GM23248 (cell line): ENCODE measurements around the gene GATAD2A. TPM values are rescaled to one million over a fixed set of nuclear protein-coding genes. Genes with fewer than 3 reads are reported as not detected.

Experiments used
- DNase-seq: peaks from one replicate; pipeline ENCODE4 v3.0.0-alpha.2; 2015
- H2AFZ ChIP-seq: fragments of 200-600 bp; sonication (generic); 2 replicates; pipeline ENCODE4 v1.6.1; 2016; ENCODE audit warnings: antibody characterized with exemption
- H3F3A ChIP-seq: fragments of 200-600 bp; sonication (generic); 2 replicates; pipeline ENCODE4 v1.6.1; 2016; ENCODE audit warnings: mild to moderate bottlenecking, antibody characterized with exemption, mixed run types; ENCODE audit not compliant: insufficient read depth
- H3K27ac ChIP-seq: fragments of 200-600 bp; sonication (generic); 2 replicates; pipeline ENCODE4 v1.5.1; 2016; ENCODE audit warnings: mild to moderate bottlenecking
- H3K27me3 ChIP-seq: fragments of 200-600 bp; sonication (generic); replicated peaks from 2 replicates; pipeline ENCODE4 v1.6.1; 2016; ENCODE audit warnings: mild to moderate bottlenecking; ENCODE audit not compliant: insufficient read depth
- H3K36me3 ChIP-seq: fragments of 200-600 bp; sonication (generic); 2 replicates; pipeline ENCODE4 v1.6.1; 2016; ENCODE audit warnings: low read depth, mild to moderate bottlenecking
- H3K4me1 ChIP-seq: fragments of 200-600 bp; sonication (generic); 2 replicates; pipeline ENCODE4 v1.6.1; 2016; ENCODE audit warnings: mild to moderate bottlenecking; ENCODE audit not compliant: insufficient read depth
- H3K4me2 ChIP-seq: fragments of 200-600 bp; sonication (generic); one replicate; pipeline ENCODE4 v1.6.1; 2016; ENCODE audit warnings: mild to moderate bottlenecking; ENCODE audit not compliant: unreplicated experiment
- H3K4me3 ChIP-seq: fragments of 200-600 bp; sonication (generic); 2 replicates; pipeline ENCODE4 v1.5.1; 2016; ENCODE audit warnings: mild to moderate bottlenecking
- H3K79me2 ChIP-seq: fragments of 200-600 bp; sonication (generic); 2 replicates; pipeline ENCODE4 v1.6.1; 2016; ENCODE audit warnings: mild to moderate bottlenecking; ENCODE audit not compliant: insufficient read depth
- H3K9ac ChIP-seq: fragments of 200-600 bp; sonication (generic); 2 replicates; pipeline ENCODE4 v1.6.1; 2016; ENCODE audit warnings: mild to moderate bottlenecking
- H3K9me2 ChIP-seq: fragments of 200-600 bp; sonication (generic); 2 replicates; pipeline ENCODE4 v1.6.1; 2016; ENCODE audit warnings: mixed run types, mild to moderate bottlenecking, moderate library complexity; ENCODE audit not compliant: insufficient read depth
- H3K9me3 ChIP-seq: fragments of 200-600 bp; sonication (generic); one replicate; pipeline ENCODE4 v1.6.1; 2017; ENCODE audit warnings: low read depth
- H4K20me1 ChIP-seq: fragments of 200-600 bp; sonication (generic); 2 replicates; pipeline ENCODE4 v1.6.0; 2016; ENCODE audit not compliant: insufficient read depth
- EZH2 ChIP-seq: fragments of 200-600 bp; sonication (generic); IDR thresholded peaks from 2 replicates; pipeline ENCODE4 v1.6.1; 2018; ENCODE audit warnings: antibody characterized with exemption, mild to moderate bottlenecking; ENCODE audit not compliant: insufficient read depth, poor library complexity, severe bottlenecking
- EZH2phosphoT487 ChIP-seq: fragments of 200-600 bp; sonication (generic); IDR thresholded peaks from 2 replicates; pipeline ENCODE4 v1.6.1; 2018; ENCODE audit warnings: antibody characterized with exemption, moderate library complexity, mild to moderate bottlenecking, low read depth; ENCODE audit not compliant: insufficient read depth
- WGBS, 2 experiments: methylation state at CpG; one replicate each; pipeline ENCODE4 v1.1.6; 2015 to 2017; ENCODE audit warnings: low lambda C conversion rate in 2 of 2, low coverage in 1 of 2; ENCODE audit errors: missing lambda C conversion rate in 2 of 2; 5-methylcytosine and 5-hydroxymethylcytosine counted together
- in situ Hi-C: fragments of 300-500 bp; cut with MboI; formaldehyde crosslinking; loops from 2 replicates; pipeline ENCODE4 v1.15.0; 2020
- polyA plus RNA-seq: library from polyadenylated mRNA; unstranded; fragments of >200 nt; fragmentation: Nextera tagmentation; extraction: Ambion mirVana; gene quantifications from 2 replicates; pipeline ENCODE4 v1.2.1, GENCODE V29; 2016
- total RNA-seq: library from RNA; depleted of rRNA; stranded (reverse); fragments of >200 nt; shearing (Covaris generic); gene quantifications from 2 replicates; pipeline ENCODE4 v1.2.3, GENCODE V29; 2014

GATAD2A gene
- total and polyA plus RNA-seq, 2 experiments from 2014 or later: 15.4 to 52.1 TPM

DNA sequence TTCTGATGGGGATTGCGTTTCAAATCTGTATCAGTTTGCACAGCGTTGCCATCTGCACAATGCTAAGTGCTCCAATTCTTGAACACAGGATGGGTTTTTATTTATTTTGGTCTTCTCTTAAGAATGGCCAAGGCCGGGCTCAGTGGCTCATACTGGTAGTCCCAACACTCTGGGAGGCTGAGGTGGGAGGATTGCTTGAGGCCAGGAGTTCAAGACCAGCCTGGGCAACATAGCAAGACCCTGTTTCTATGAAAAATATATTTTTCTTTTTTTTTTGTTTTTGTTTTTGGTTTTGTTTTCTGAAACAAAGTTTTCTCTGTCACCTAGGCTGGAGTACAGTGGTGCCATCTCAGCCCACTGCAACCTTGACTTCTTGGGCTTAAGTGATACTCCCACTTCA is 117.7 kb downstream of the GATAD2A start:
- Histone ChIP-seq H3K27ac (no peak overlapping the region), H3K4me1 (no peaks in the 10 kb centered on the region), H3K9me2 (no peaks in the 10 kb centered on the region), H4K20me1 (no peaks in the 10 kb centered on the region), H3K4me2 (no peak overlapping the region), H3K27me3 (no peaks in the 10 kb centered on the region), H3K9ac (no peak overlapping the region), H3K9me3 (no peaks in the 10 kb centered on the region), H2AFZ (no peak overlapping the region), H3F3A (no peaks in the 10 kb centered on the region), H3K4me3 (no peak overlapping the region), H3K79me2 (peaks cover 68% of the 10 kb centered on the region), H3K36me3 (0 out of 2 replicates have a peak, but pooled peaks cover 2% of the 10 kb centered on the region)
- in situ Hi-C loops: no loop called here
- TF ChIP-seq EZH2phosphoT487 (no peak), EZH2 (no peak)
- DNase-seq: no peak
- WGBS, 2 experiments: 87 to 88% methylated on average over 3 of the region's 3 CpGs

DNA sequence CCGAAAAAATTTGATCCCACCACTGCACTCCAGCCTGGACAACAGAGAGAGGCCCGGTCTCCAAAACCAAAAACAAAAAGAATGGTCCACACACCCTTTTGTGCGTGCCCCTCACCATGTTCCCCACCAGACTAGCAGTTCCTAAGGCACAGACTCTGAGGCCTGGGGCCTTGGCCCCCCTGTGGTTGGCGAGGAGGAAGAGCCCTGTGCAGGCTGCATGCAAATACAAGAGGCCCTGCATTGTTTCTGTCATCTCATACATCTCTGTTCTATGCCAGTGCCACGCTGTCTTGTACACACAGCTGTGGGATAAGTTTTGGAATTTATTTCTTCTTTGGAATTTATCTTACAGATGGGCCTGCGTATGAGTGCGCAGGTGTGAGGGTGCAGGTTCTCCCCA is 118.6 kb downstream of the GATAD2A start:
- Histone ChIP-seq H3F3A (no peaks in the 10 kb centered on the region), H3K9ac (no peak overlapping the region), H3K79me2 (peaks cover 59% of the 10 kb centered on the region), H2AFZ (no peak overlapping the region), H4K20me1 (no peaks in the 10 kb centered on the region), H3K9me3 (no peaks in the 10 kb centered on the region), H3K4me2 (no peak overlapping the region), H3K4me1 (no peaks in the 10 kb centered on the region), H3K9me2 (no peaks in the 10 kb centered on the region), H3K27ac (no peak overlapping the region), H3K4me3 (no peak overlapping the region), H3K27me3 (no peaks in the 10 kb centered on the region), H3K36me3 (0 out of 2 replicates have a peak, but pooled peaks cover 2% of the 10 kb centered on the region)
- no peak for DNase-seq
- in situ Hi-C loops: no loop called here
- WGBS, 2 experiments: 76 to 84% methylated on average over 7 of the region's 7 CpGs
- TF ChIP-seq EZH2 (no peak), EZH2phosphoT487 (no peak)

DNA sequence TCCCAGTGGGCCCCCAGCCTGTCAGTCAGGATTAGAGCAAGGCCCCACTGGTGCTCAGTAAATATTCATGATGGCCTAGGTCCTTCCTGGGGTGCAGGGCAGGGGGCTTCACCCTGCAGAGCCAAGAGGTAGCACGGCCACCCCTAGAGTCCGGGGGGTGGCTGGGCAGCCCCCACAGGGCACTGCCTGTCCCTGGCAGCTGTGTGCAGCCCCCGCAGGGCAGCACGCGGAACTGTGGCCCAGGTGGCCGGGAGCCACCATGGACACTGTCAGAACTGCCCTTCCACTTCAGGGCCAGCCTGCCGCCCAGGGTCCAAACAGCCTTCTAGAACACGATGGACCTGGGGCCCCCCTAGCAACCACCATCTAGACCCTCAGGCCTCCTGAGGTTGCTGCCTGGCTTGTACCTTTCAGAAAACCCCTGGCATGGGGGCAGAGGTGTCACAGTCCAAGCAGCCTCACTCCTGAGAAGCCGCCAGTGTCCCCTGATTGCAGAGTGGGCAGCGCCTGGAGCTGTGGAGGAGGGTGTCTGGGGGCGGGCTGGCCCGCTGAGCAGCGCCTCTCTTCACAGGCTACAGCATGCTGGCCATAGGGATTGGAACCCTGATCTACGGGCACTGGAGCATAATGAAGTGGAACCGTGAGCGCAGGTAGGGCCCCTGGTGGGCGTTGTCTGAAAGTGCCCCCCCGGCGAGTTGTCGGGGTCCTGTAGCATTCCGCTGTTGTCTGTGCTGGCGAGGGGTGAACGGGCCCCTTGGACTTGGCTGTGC is 120.3 kb downstream of the GATAD2A start:
- H3K79me2 ChIP-seq: peaks cover 42% of the 10 kb centered on the region
- 0 out of 2 replicates have a peak, but pooled peaks cover 2% of the 10 kb centered on the region for H3K36me3 ChIP-seq
- H3K27me3 ChIP-seq: no peaks in the 10 kb centered on the region
- no peaks in the 10 kb centered on the region for H3K9me2 ChIP-seq
- H3K9me3 ChIP-seq: no peaks in the 10 kb centered on the region
- in situ Hi-C loops: loop anchor here (25.0 kb wide), 2 partner anchors 412 to 712 kb away; no protein-coding TSS in a partner anchor
- peaks cover 5% of the 10 kb centered on the region for H3F3A ChIP-seq
- H3K9ac ChIP-seq: no peak overlapping the region
- WGBS, 2 experiments: 89 to 91% methylated on average over 21 to 23 of the region's 23 CpGs
- H2AFZ ChIP-seq: no peak overlapping the region
- no peak overlapping the region for H3K27ac ChIP-seq
- no peak overlapping the region for H3K4me2 ChIP-seq
- no peak for TF ChIP-seq EZH2
- H3K4me1 ChIP-seq: peaks cover 3% of the 10 kb centered on the region; the same call in 1 of the 2 replicates
- H3K4me3 ChIP-seq: no peak overlapping the region
- no peak for DNase-seq
- no peaks in the 10 kb centered on the region for H4K20me1 ChIP-seq

DNA sequence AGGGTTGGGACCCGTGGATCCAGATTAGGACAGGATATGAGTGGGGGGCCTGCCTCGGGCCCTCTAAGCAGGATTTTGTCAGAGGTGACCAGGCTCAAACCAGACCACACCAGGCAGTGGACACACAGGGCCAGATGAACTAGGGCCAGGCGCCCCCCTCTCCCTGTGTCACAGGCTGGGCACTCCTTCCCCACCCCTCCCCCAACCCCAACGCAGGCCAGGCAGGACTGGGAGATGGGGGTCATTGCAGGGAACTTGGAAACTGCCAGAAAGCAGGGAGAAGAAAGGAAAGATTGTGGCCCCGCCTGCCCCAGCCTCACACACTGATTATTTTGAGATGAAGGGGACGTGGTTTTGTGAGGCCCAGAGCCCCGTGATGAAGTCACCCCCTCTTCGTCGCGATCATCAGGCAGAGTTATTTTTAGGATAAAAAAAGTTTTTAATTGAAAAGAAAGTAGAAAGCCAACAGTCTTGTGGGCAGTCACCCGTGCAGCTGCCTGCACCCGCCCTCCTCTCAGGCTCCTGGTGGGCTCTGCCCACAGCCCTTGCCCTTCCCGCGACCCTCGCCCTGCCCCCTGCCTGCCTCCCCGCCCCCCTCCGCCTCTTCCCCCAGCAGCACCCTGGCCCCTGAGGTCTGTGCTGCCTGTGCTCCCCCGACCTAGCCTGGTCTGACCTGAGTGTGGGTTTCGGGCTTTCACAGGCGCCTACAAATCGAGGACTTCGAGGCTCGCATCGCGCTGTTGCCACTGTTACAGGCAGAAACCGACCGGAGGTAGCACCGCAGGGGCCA is 121.3 kb downstream of the GATAD2A start:
- TF ChIP-seq EZH2: no peak
- no peak for TF ChIP-seq EZH2phosphoT487
- Histone ChIP-seq H3K27me3 (no peaks in the 10 kb centered on the region), H3K4me1 (peaks cover 3% of the 10 kb centered on the region; the same call in 1 of the 2 replicates), H3K4me3 (no peak overlapping the region), H3F3A (peaks cover 12% of the 10 kb centered on the region), H3K36me3 (no peaks in the 10 kb centered on the region), H3K27ac (no peak overlapping the region), H3K9me2 (no peaks in the 10 kb centered on the region), H3K4me2 (no peak overlapping the region), H4K20me1 (no peaks in the 10 kb centered on the region), H3K79me2 (peaks cover 32% of the 10 kb centered on the region), H3K9me3 (no peaks in the 10 kb centered on the region), H3K9ac (no peak overlapping the region), H2AFZ (no peak overlapping the region)
- no peak for DNase-seq
- in situ Hi-C loops: loop anchor here (25.0 kb wide), 2 partner anchors 411 to 711 kb away; no protein-coding TSS in a partner anchor
- 82 to 86% methylated on average over 19 to 28 of the region's 28 CpGs for WGBS, 2 experiments
